Measurements from ENCODE around the gene KCNN3.
A peak's percentile ranks its signal among the peaks of the same experiment; 100 is the strongest.

KCNN3 gene

GRCh38 chr1:154813846-154814505, 56.1 kb downstream of the KCNN3 start:
- DNase-seq, result no peak

- DNase-seq, result no peak
Measured at GRCh38 chr1:154813300-154813816, 56.7 kb downstream of the KCNN3 start.

GRCh38 chr1:154812877-154813276, 57.2 kb downstream of the KCNN3 start:
- no peak for DNase-seq

GRCh38 chr1:154810571-154810970, 59.5 kb downstream of the KCNN3 start:
- no peak for DNase-seq

GRCh38 chr1:154809436-154810413, 60.4 kb downstream of the KCNN3 start:
- peak; percentile 4 for DNase-seq

GRCh38 chr1:154808909-154809262, 61.2 kb downstream of the KCNN3 start:
- no peak for DNase-seq

- no peak for DNase-seq
Measured at GRCh38 chr1:154808261-154808908, 61.7 kb downstream of the KCNN3 start.

- peak; percentile 25 for DNase-seq
Measured at GRCh38 chr1:154807048-154807591, 63.0 kb downstream of the KCNN3 start.

GRCh38 chr1:154806333-154806732, 63.7 kb downstream of the KCNN3 start:
- DNase-seq, result no peak

- no peak for DNase-seq
Measured at GRCh38 chr1:154802982-154803920, 66.8 kb downstream of the KCNN3 start.

GRCh38 chr1:154802336-154802969, 67.6 kb downstream of the KCNN3 start:
- no peak for DNase-seq

GRCh38 chr1:154801234-154802011, 68.7 kb downstream of the KCNN3 start:
- DNase-seq, result no peak

GRCh38 chr1:154799188-154799587, 70.9 kb downstream of the KCNN3 start:
- no peak for DNase-seq

- peak; percentile 67 for DNase-seq
Measured at GRCh38 chr1:154798645-154799044, 71.4 kb downstream of the KCNN3 start.

- DNase-seq, result no peak
Measured at GRCh38 chr1:154797175-154797574, 72.9 kb downstream of the KCNN3 start.

GRCh38 chr1:154796303-154796892, 73.7 kb downstream of the KCNN3 start:
- peak; percentile 34 for DNase-seq

- DNase-seq, result no peak
Measured at GRCh38 chr1:154794608-154795007, 75.5 kb downstream of the KCNN3 start.

- DNase-seq, result no peak
Measured at GRCh38 chr1:154793685-154794084, 76.4 kb downstream of the KCNN3 start.

- DNase-seq, result no peak
Measured at GRCh38 chr1:154792899-154793298, 77.2 kb downstream of the KCNN3 start.
